ENCODE data around the gene STX19. TPM values are rescaled to one million over a fixed set of nuclear protein-coding genes. Genes with fewer than 3 reads are reported as not detected.

STX19 gene
- total and polyA plus RNA-seq, 2 experiments from 2014 or later, result 0.29 TPM; not detected in 1

GRCh38 chr3:93983408-93983807 lies 45.0 kb downstream of the STX19 start:
- Histone ChIP-seq H3K4me2 (no peak overlapping the region), H3K9me2 (ENCODE audit: insufficient read depth) (no peaks in the 10 kb centered on the region), H3K79me2 (replicated peaks; ENCODE audit: insufficient read depth) (peaks cover 46% of the 10 kb centered on the region), H3K27me3 (ENCODE audit: insufficient read depth) (no peaks in the 10 kb centered on the region), H4K20me1 (replicated peaks; ENCODE audit: insufficient read depth) (peaks cover 8% of the 10 kb centered on the region; the same call in 1 of the 2 replicates), H2AFZ (no peak overlapping the region), H3K27ac (ENCODE audit: low read depth) (no peak overlapping the region), H3K36me3 (ENCODE audit: insufficient read depth) (no peaks in the 10 kb centered on the region), H3K4me1 (ENCODE audit: insufficient read depth) (peaks cover 11% of the 10 kb centered on the region; the same call in 1 of the 2 replicates), H3F3A (replicated peaks; ENCODE audit: low read depth) (no peaks in the 10 kb centered on the region), H3K4me3 (no peak overlapping the region)
- peaks cover 10% of the 10 kb centered on the region for H3K4me1 Mint-ChIP-seq
- H3K4me3 Mint-ChIP-seq, result no peak overlapping the region
- H3K27ac Mint-ChIP-seq, result no peak overlapping the region
- no peaks in the 10 kb centered on the region; the same call in 2 of the 3 replicates for H3K9me3 Mint-ChIP-seq
- TF ChIP-seq JUNB (IDR thresholded peaks at IDR 0.05; ENCODE audit: unreplicated experiment) (no peak), CREB1 (CRISPR knock-in tag; IDR thresholded peaks at IDR 0.05; ENCODE audit: low read depth) (no peak), EZH2 (IDR thresholded peaks at IDR 0.05; ENCODE audit: low read depth, unreplicated experiment) (no peak), ZNF114 (CRISPR knock-in tag; IDR thresholded peaks at IDR 0.05) (no peak), CTCF (conservative IDR thresholded peaks at IDR 0.05; ENCODE audit: low read depth in 2 of 2) (no peak), POLR2AphosphoS5 (IDR thresholded peaks at IDR 0.05; ENCODE audit: low read depth) (no peak), EZH2phosphoT487 (IDR thresholded peaks at IDR 0.05; ENCODE audit: unreplicated experiment) (no peak), ZNF331 (CRISPR knock-in tag; IDR thresholded peaks at IDR 0.05; ENCODE audit: low read depth) (no peak), ETS1 (IDR thresholded peaks at IDR 0.05) (no peak)
- peaks cover 5% of the 10 kb centered on the region for H3K27me3 Mint-ChIP-seq (ENCODE audit: insufficient read depth, low read depth, poor library complexity)
- no peak for ATAC-seq
- no peak for DNase-seq (ENCODE audit: low spot score)
- no peaks in the 10 kb centered on the region; the same call in 2 of the 3 replicates for H3K36me3 Mint-ChIP-seq (ENCODE audit: low read depth)

GRCh38 chr3:93981649-93982048 lies 46.7 kb downstream of the STX19 start:
- ATAC-seq, result no peak
- Histone ChIP-seq H3K79me2 (replicated peaks; ENCODE audit: insufficient read depth) (peaks cover 35% of the 10 kb centered on the region), H2AFZ (no peak overlapping the region), H3K27ac (ENCODE audit: low read depth) (no peak overlapping the region), H3K27me3 (ENCODE audit: insufficient read depth) (no peaks in the 10 kb centered on the region), H3K4me1 (ENCODE audit: insufficient read depth) (peaks cover 11% of the 10 kb centered on the region; the same call in 1 of the 2 replicates), H3K9me2 (ENCODE audit: insufficient read depth) (no peaks in the 10 kb centered on the region), H3F3A (replicated peaks; ENCODE audit: low read depth) (no peaks in the 10 kb centered on the region), H3K4me3 (peak overlapping the region; percentile 66; the same call in 1 of the 2 replicates), H4K20me1 (replicated peaks; ENCODE audit: insufficient read depth) (peaks cover 8% of the 10 kb centered on the region; the same call in 1 of the 2 replicates), H3K36me3 (ENCODE audit: insufficient read depth) (no peaks in the 10 kb centered on the region), H3K4me2 (peak overlapping the region; percentile 83)
- TF ChIP-seq ETS1 (IDR thresholded peaks at IDR 0.05), result no peak
- peaks cover 10% of the 10 kb centered on the region for H3K4me1 Mint-ChIP-seq
- H3K9me3 Mint-ChIP-seq, result no peaks in the 10 kb centered on the region; the same call in 2 of the 3 replicates
- H3K4me3 Mint-ChIP-seq, result peak overlapping the region; percentile 92
- H3K27me3 Mint-ChIP-seq (ENCODE audit: insufficient read depth, low read depth, poor library complexity), result peaks cover 5% of the 10 kb centered on the region
- no peak for DNase-seq (ENCODE audit: low spot score)
- H3K27ac Mint-ChIP-seq, result no peak overlapping the region
- H3K36me3 Mint-ChIP-seq (ENCODE audit: low read depth), result no peaks in the 10 kb centered on the region; the same call in 2 of the 3 replicates
